GM19397 (cell line): ENCODE results near the gene DUSP15.
"Not testable (repeated sequence)": the region's sequence is repeated elsewhere in the genome, so short reads cannot be mapped to it uniquely, and the experiment has no call there.

Source experiments
- ATAC-seq: cut with Tn5 transposase; IDR thresholded peaks from one replicate; pipeline ENCODE4 v1.9.1; 2021; ENCODE audit warnings: mild to moderate bottlenecking, moderate library complexity; ENCODE audit not compliant: unreplicated experiment

The DUSP15 gene, protein sequence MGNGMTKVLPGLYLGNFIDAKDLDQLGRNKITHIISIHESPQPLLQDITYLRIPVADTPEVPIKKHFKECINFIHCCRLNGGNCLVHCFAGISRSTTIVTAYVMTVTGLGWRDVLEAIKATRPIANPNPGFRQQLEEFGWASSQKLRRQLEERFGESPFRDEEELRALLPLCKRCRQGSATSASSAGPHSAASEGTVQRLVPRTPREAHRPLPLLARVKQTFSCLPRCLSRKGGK

GRCh38 chr20:31869942-31870725 lies at the start of gene DUSP15, which contains the start of gene TTLL9:
TSS of gene DUSP15 (minus strand) at chr20:31870527. CDS start at chr20:31870337, 190 bp downstream.
TSS of gene TTLL9 (plus strand) at chr20:31870634. CDS start at chr20:31871127, 493 bp downstream.
- no peak for ATAC-seq

GRCh38 chr20:31919410-31920155 lies 49.3 kb upstream of the DUSP15 start:
- no peak for ATAC-seq

GRCh38 chr20:31918466-31919105 lies 48.3 kb upstream of the DUSP15 start:
- no peak for ATAC-seq

- ATAC-seq, result not testable (repeated sequence)
These were observed 47.7 kb upstream of the DUSP15 start for GRCh38 chr20:31917962-31918412.

DNA sequence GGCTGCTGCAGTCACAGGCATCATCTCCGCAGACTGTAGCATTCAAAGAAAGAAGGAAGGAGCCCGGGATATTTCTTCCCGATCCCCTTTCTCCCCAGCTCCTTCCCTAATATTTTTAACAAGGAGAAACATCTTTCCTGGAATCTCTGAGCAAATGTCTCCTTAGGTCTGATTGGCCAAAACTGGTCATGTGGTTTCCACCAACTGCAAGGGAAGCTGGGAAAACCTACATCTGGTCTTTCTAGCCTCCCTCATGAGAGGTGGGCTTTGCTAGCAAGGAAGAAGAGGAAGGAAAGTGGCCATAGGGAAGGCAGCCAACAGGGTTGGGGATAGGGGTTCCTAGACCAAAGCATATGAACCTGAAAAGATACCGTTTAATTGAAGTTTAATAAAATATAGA lies 46.4 kb upstream of the DUSP15 start:
- ATAC-seq, result no peak

- ATAC-seq, result no peak
These were observed 45.4 kb upstream of the DUSP15 start for GRCh38 chr20:31915491-31916280.

DNA sequence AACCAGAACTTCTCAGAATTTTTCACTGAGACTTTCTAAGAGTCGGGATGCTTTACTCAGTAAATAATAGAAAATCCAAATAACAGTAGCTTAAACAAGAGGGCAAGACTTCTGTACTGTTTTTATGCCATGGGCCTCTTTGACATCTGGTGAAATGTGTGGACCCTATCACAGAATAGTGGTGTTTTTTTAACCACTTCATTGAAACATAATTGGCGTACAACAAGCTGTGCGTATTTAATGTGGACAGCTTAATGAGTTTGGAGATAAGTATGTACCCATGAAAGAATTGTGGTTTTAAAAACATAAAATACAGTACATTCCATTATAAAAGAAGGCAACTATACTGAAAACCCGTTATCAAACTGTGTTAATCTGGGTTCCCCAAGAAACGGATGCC lies 43.8 kb upstream of the DUSP15 start:
- ATAC-seq, result no peak

DNA sequence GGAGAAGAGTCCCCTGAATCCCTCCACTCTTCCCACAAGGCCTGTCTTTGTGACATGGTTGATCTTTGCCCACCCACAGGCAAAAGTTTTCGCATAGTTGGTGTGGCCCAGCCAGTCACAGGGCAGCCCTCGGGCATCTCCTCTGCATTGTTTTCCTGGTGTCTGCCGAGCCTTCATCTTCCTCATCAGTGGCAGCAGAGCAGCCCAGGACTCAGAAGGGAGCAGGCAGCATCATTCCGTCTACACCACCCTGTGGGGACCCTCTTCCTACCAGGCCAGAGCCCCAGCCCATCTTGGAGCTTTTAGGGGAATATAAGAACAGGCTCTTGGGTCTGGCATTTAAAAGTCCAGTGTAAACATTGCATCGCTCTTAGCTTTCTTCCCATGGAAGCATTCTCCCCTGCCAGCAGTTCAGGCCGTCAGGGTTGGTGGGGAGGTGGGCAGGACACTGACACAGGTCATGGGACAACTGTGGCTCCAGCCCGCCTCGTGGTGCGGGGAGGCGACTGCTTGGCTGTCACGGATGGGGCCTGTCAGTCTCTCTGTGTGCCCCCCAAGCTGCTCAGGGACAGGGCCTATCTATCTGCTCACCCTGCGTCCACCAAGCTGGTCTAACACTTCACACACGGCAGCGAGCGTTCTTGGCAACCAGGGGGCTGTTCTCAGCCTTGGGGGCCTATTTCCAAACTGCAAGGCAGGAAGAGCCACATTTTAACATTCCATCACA lies 43.3 kb upstream of the DUSP15 start:
- no peak for ATAC-seq

- ATAC-seq, result no peak
These were observed 39.9 kb upstream of the DUSP15 start for GRCh38 chr20:31910071-31910803.

DNA sequence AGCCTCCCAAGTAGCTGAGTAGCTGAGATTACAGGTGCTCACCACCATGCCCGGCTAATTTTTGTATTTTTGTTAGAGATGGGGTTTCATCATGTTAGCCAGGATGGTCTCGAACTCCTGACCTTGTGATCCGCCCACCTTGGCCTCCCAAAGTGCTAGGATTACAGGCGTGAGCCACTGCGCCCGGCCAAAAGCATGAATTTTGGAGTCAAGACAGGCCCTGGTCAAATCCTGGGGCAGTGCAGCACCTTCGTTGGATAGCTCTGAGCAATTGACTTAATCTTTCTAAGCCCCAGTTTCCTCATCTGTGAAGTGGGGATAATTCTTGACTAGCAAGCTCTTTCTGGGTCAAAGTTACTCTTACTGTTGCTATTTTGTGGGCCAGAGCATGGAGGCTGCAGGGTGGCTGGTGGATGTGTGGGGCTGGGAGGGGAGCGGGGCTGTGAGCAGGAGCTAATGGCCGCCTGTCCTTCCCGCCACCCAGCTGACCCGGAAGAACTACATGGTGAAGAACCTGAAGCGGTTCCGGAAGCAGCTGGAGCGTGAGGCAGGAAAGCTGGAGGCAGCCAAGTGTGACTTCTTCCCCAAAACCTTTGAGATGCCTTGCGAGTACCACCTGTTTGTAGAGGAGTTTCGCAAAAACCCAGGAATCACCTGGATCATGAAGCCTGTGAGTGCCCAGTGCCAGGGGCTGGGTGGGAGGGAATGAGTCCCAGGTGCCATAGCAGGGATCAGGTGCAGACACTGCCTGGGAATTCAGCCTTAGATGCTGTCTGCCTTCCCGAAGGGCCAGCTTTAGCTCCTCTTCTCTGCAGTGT lies 39.1 kb upstream of the DUSP15 start:
- no peak for ATAC-seq

DNA sequence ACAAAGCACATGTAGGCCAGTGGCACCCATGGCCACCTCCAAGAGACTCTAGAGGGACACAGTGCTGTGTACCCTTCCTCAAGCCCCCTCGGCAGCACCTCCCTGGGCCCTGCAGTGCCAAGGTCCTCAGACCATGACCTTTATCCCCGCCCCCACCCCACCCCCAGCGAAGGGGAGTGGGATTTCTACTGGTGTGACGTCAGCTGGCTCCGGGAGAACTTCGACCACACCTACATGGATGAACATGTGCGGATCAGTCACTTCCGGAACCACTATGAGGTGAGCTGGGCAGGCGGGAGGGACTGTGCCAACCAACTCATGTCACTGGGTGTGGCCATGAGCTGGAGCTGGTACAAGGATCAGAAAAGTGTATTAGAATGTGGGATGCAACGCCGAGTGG lies 38.1 kb upstream of the DUSP15 start:
- no peak for ATAC-seq

GRCh38 chr20:31908016-31908415 lies 37.7 kb upstream of the DUSP15 start:
- no peak for ATAC-seq

GRCh38 chr20:31907046-31907445 lies 36.7 kb upstream of the DUSP15 start:
- no peak for ATAC-seq

- no peak for ATAC-seq
These were observed 35.7 kb upstream of the DUSP15 start for GRCh38 chr20:31906001-31906400.

DNA sequence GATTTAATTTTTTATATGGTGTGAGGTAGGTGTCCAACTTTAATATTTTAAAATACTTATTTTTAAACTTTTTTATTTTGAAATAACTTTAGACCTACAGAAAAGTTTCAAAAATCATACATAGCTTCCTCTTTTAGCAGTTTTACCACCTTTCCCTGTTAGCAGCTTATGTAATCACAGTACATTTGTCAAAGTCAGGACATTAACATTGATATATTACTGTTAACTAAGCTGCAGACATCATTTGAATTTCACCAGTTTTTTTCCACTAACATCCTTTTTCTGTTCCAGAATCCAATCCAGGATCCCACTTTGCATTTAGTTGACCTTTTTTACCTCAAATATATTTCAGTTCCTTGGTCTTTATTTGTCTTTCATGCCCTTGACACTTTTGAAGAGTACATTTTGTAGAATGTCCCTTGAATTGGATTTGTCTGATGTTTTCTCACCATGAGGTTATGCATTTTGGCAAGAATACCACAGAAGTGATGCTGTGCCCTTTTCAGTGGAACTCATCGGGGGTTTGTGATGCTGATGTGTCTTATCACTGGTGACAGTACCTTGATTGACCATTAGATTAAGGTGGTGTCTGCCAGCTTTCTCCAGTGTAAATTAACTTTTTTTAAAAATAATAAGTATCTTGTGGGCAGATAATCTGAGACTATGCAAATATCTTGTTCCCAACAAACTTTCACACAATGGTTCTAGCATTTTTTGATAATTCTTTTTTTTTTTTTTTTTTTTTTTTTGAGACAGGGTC lies 33.5 kb upstream of the DUSP15 start:
- ATAC-seq, result no peak

DNA sequence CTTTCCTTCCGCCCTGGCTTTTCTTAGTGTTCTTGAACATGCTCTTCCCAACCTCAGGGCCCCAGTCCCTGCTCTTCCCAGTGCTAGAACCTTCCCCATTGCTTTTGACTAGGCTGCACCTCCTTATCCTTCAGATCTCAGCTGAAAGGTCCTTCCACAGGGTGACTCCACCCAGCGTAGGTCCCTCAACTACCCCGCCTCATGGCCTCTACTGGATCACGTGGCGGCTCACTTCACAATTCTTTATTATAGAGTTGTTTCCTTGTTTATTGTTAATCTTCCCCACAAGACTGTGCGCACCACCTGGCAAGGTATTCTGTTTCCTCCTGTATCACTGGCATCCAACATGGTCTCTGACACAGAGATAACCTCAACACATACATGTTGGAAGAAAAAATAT lies 31.3 kb upstream of the DUSP15 start:
- no peak for ATAC-seq

- ATAC-seq, result no peak
These were observed 27.2 kb upstream of the DUSP15 start for GRCh38 chr20:31897541-31897940.
